ENCODE data around the gene CTIF.

- TF ChIP-seq YY1 (IDR thresholded peaks at IDR 0.05; ENCODE audit: low read depth) (no peak), ZBTB7A (IDR thresholded peaks at IDR 0.05; ENCODE audit: low read depth) (no peak), REST (IDR thresholded peaks at IDR 0.05; ENCODE audit: low read depth) (no peak), TAF1 (IDR thresholded peaks at IDR 0.05; ENCODE audit: low read depth) (no peak), MAX (IDR thresholded peaks at IDR 0.05) (no peak), CEBPB (IDR thresholded peaks at IDR 0.05) (no peak), TCF12 (IDR thresholded peaks at IDR 0.05; ENCODE audit: low read depth) (no peak), TEAD4 (IDR thresholded peaks at IDR 0.05) (no peak), EP300 (IDR thresholded peaks at IDR 0.05; ENCODE audit: borderline replicate concordance) (no peak), FOXM1 (IDR thresholded peaks at IDR 0.05; ENCODE audit: borderline replicate concordance, low read depth) (no peak), EGR1 (IDR thresholded peaks at IDR 0.05) (no peak), RAD21 (IDR thresholded peaks at IDR 0.05; ENCODE audit: low read depth) (no peak), CREB1 (IDR thresholded peaks at IDR 0.05; ENCODE audit: low read depth) (no peak)
These were observed 257.8 kb downstream of the CTIF start for GRCh38 chr18:48796491-48797205.
